ENCODE results near the gene NMT2.
A peak's percentile ranks its signal among the peaks of the same experiment; 100 is the strongest.

Gene NMT2

GRCh38 chr10:15181576-15182156 is 13.2 kb upstream of the NMT2 start:
- Histone ChIP-seq H3K27ac (ENCODE audit: low read depth, low read length, severe bottlenecking) (no peak overlapping the region), H3K36me3 (ENCODE audit: control insufficient read depth, insufficient read depth, low read length) (no peaks in the 10 kb centered on the region), H3K9me3 (ENCODE audit: control insufficient read depth, low read length) (no peaks in the 10 kb centered on the region), H3K4me3 (ENCODE audit: extremely low read depth, insufficient read depth, low read length, poor library complexity, severe bottlenecking) (no peak overlapping the region), H3K4me1 (ENCODE audit: control insufficient read depth, insufficient read depth, low read length, poor library complexity, severe bottlenecking) (no peaks in the 10 kb centered on the region)
- 100% methylated on average over 1 of the region's 2 CpGs for WGBS, 2 experiments (ENCODE audit: insufficient coverage in 2 of 2)

- Histone ChIP-seq H3K4me3 (ENCODE audit: extremely low read depth, insufficient read depth, low read length, poor library complexity, severe bottlenecking) (no peak overlapping the region), H3K9me3 (ENCODE audit: control insufficient read depth, low read length) (no peaks in the 10 kb centered on the region), H3K4me1 (ENCODE audit: control insufficient read depth, insufficient read depth, low read length, poor library complexity, severe bottlenecking) (no peaks in the 10 kb centered on the region), H3K27ac (ENCODE audit: low read depth, low read length, severe bottlenecking) (no peak overlapping the region), H3K36me3 (ENCODE audit: control insufficient read depth, insufficient read depth, low read length) (no peaks in the 10 kb centered on the region)
- WGBS, 2 experiments (ENCODE audit: insufficient coverage in 2 of 2) = 89 to 90% methylated on average over 3 to 4 of the region's 5 CpGs
Measured at GRCh38 chr10:15180736-15181135, 12.2 kb upstream of the NMT2 start.

- Histone ChIP-seq H3K27ac (ENCODE audit: low read depth, low read length, severe bottlenecking) (no peak overlapping the region), H3K36me3 (ENCODE audit: control insufficient read depth, insufficient read depth, low read length) (no peaks in the 10 kb centered on the region), H3K4me1 (ENCODE audit: control insufficient read depth, insufficient read depth, low read length, poor library complexity, severe bottlenecking) (no peaks in the 10 kb centered on the region), H3K4me3 (ENCODE audit: extremely low read depth, insufficient read depth, low read length, poor library complexity, severe bottlenecking) (no peak overlapping the region), H3K9me3 (ENCODE audit: control insufficient read depth, low read length) (no peaks in the 10 kb centered on the region)
- WGBS, 2 experiments (ENCODE audit: insufficient coverage in 2 of 2) = 100% methylated on average over 2 to 3 of the region's 3 CpGs
Measured at GRCh38 chr10:15176269-15176668, 7.8 kb upstream of the NMT2 start.

- Histone ChIP-seq H3K4me1 (ENCODE audit: control insufficient read depth, insufficient read depth, low read length, poor library complexity, severe bottlenecking) (no peaks in the 10 kb centered on the region), H3K4me3 (ENCODE audit: extremely low read depth, insufficient read depth, low read length, poor library complexity, severe bottlenecking) (no peak overlapping the region), H3K36me3 (ENCODE audit: control insufficient read depth, insufficient read depth, low read length) (no peaks in the 10 kb centered on the region), H3K27ac (ENCODE audit: low read depth, low read length, severe bottlenecking) (no peak overlapping the region), H3K9me3 (ENCODE audit: control insufficient read depth, low read length) (no peaks in the 10 kb centered on the region)
- 90 to 94% methylated on average over 4 to 6 of the region's 6 CpGs for WGBS, 2 experiments (ENCODE audit: insufficient coverage in 2 of 2)
Measured at GRCh38 chr10:15175587-15175986, 7.1 kb upstream of the NMT2 start.

GRCh38 chr10:15172306-15172840 is 3.9 kb upstream of the NMT2 start:
- Histone ChIP-seq H3K4me3 (ENCODE audit: extremely low read depth, insufficient read depth, low read length, poor library complexity, severe bottlenecking) (no peak overlapping the region), H3K36me3 (ENCODE audit: control insufficient read depth, insufficient read depth, low read length) (no peaks in the 10 kb centered on the region), H3K9me3 (ENCODE audit: control insufficient read depth, low read length) (no peaks in the 10 kb centered on the region), H3K4me1 (ENCODE audit: control insufficient read depth, insufficient read depth, low read length, poor library complexity, severe bottlenecking) (no peaks in the 10 kb centered on the region), H3K27ac (ENCODE audit: low read depth, low read length, severe bottlenecking) (no peak overlapping the region)
- 92 to 94% methylated on average over 6 of the region's 7 CpGs for WGBS, 2 experiments (ENCODE audit: insufficient coverage in 2 of 2)

- WGBS, 2 experiments (ENCODE audit: insufficient coverage in 2 of 2) = 81 to 91% methylated on average over 11 to 16 of the region's 16 CpGs
- H3K4me1 ChIP-seq (ENCODE audit: control insufficient read depth, insufficient read depth, low read length, poor library complexity, severe bottlenecking) = peaks cover 5% of the 10 kb centered on the region
- no peaks in the 10 kb centered on the region for H3K9me3 ChIP-seq (ENCODE audit: control insufficient read depth, low read length)
- no peak overlapping the region for H3K4me3 ChIP-seq (ENCODE audit: extremely low read depth, insufficient read depth, low read length, poor library complexity, severe bottlenecking)
- no peaks in the 10 kb centered on the region for H3K36me3 ChIP-seq (ENCODE audit: control insufficient read depth, insufficient read depth, low read length)
- no peak overlapping the region for H3K27ac ChIP-seq (ENCODE audit: low read depth, low read length, severe bottlenecking)
Measured at GRCh38 chr10:15169555-15170401, 1.3 kb upstream of the NMT2 start.

GRCh38 chr10:15168786-15169554 is 477 bp upstream of the NMT2 start:
- 35 to 45% methylated on average over 15 to 21 of the region's 44 CpGs for WGBS, 2 experiments (ENCODE audit: insufficient coverage in 2 of 2)
- Histone ChIP-seq H3K4me3 (ENCODE audit: extremely low read depth, insufficient read depth, low read length, poor library complexity, severe bottlenecking) (no peak overlapping the region), H3K4me1 (ENCODE audit: control insufficient read depth, insufficient read depth, low read length, poor library complexity, severe bottlenecking) (peaks cover 5% of the 10 kb centered on the region), H3K36me3 (ENCODE audit: control insufficient read depth, insufficient read depth, low read length) (no peaks in the 10 kb centered on the region), H3K9me3 (ENCODE audit: control insufficient read depth, low read length) (no peaks in the 10 kb centered on the region), H3K27ac (ENCODE audit: low read depth, low read length, severe bottlenecking) (no peak overlapping the region)

- H3K36me3 ChIP-seq (ENCODE audit: control insufficient read depth, insufficient read depth, low read length) = no peaks in the 10 kb centered on the region
- peak overlapping the region; percentile 41 for H3K27ac ChIP-seq (ENCODE audit: low read depth, low read length, severe bottlenecking)
- WGBS, 2 experiments (ENCODE audit: insufficient coverage in 2 of 2) = 1% methylated on average over 27 to 35 of the region's 54 CpGs
- H3K4me3 ChIP-seq (ENCODE audit: extremely low read depth, insufficient read depth, low read length, poor library complexity, severe bottlenecking) = peak overlapping the region; percentile 77
- no peaks in the 10 kb centered on the region for H3K9me3 ChIP-seq (ENCODE audit: control insufficient read depth, low read length)
- H3K4me1 ChIP-seq (ENCODE audit: control insufficient read depth, insufficient read depth, low read length, poor library complexity, severe bottlenecking) = peaks cover 5% of the 10 kb centered on the region
Measured at GRCh38 chr10:15167411-15168290, 842 bp downstream of the NMT2 start.

GRCh38 chr10:15166325-15166724 is 2.2 kb downstream of the NMT2 start:
- H3K4me3 ChIP-seq (ENCODE audit: extremely low read depth, insufficient read depth, low read length, poor library complexity, severe bottlenecking) = peak overlapping the region; percentile 77

GRCh38 chr10:15163253-15163828 is 5.2 kb downstream of the NMT2 start:
- H3K9me3 ChIP-seq (ENCODE audit: control insufficient read depth, low read length) = no peaks in the 10 kb centered on the region
- H3K4me1 ChIP-seq (ENCODE audit: control insufficient read depth, insufficient read depth, low read length, poor library complexity, severe bottlenecking) = peaks cover 5% of the 10 kb centered on the region
- no peak overlapping the region for H3K4me3 ChIP-seq (ENCODE audit: extremely low read depth, insufficient read depth, low read length, poor library complexity, severe bottlenecking)
- H3K36me3 ChIP-seq (ENCODE audit: control insufficient read depth, insufficient read depth, low read length) = no peaks in the 10 kb centered on the region
- no CpG with 5 or more reads among the region's 2 CpGs for WGBS, 2 experiments (ENCODE audit: insufficient coverage in 2 of 2)
- no peak overlapping the region for H3K27ac ChIP-seq (ENCODE audit: low read depth, low read length, severe bottlenecking)

More at GRCh38 chr10:15166325-15166724, 2.2 kb downstream of the NMT2 start:
- peaks cover 5% of the 10 kb centered on the region for H3K4me1 ChIP-seq (ENCODE audit: control insufficient read depth, insufficient read depth, low read length, poor library complexity, severe bottlenecking)
- H3K9me3 ChIP-seq (ENCODE audit: control insufficient read depth, low read length) = no peaks in the 10 kb centered on the region
- no peak overlapping the region for H3K27ac ChIP-seq (ENCODE audit: low read depth, low read length, severe bottlenecking)
- H3K36me3 ChIP-seq (ENCODE audit: control insufficient read depth, insufficient read depth, low read length) = no peaks in the 10 kb centered on the region
- 86 to 91% methylated on average over 1 of the region's 2 CpGs for WGBS, 2 experiments (ENCODE audit: insufficient coverage in 2 of 2)
